ENCODE results near the gene ZNF837.

- no peak for TF ChIP-seq POLR2AphosphoS5 (IDR thresholded peaks at IDR 0.05; ENCODE audit: low read depth, low read length)
- no peak for TF ChIP-seq POLR2A (IDR thresholded peaks at IDR 0.05; ENCODE audit: low read depth, low read length)
- no peak for TF ChIP-seq TAF1 (IDR thresholded peaks at IDR 0.05; ENCODE audit: borderline replicate concordance, low read depth, low read length)
Observed at GRCh38 chr19:58381460-58382212, 806 bp upstream of the ZNF837 start.

Measured in GM12892 (cell line).